ENCODE results near the gene SMYD3.
A peak's percentile ranks its signal among the peaks of the same experiment; 100 is the strongest.

Gene SMYD3

GRCh38 chr1:246462986-246463385 lies 44.1 kb downstream of the SMYD3 start:
- DNase-seq = no peak

DNA sequence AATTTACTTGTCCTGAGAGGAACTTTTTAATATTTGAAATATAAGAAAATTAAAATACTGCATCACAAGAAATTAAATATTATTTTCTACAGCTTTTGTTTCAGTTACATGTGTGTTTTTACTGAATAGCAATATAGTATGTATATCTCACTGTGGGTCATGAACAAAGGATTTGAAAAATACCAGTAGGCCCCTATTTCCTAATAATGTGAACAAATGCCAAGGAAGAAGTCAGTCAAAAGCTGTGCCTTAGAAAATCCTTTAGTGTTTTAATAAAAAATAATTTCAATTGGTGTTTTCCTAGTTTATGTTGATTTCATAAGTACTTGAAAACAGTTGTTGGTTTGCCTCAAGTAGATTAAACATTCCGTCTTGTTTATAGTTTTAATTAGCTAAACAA lies 46.7 kb downstream of the SMYD3 start:
- no peak for DNase-seq

DNA sequence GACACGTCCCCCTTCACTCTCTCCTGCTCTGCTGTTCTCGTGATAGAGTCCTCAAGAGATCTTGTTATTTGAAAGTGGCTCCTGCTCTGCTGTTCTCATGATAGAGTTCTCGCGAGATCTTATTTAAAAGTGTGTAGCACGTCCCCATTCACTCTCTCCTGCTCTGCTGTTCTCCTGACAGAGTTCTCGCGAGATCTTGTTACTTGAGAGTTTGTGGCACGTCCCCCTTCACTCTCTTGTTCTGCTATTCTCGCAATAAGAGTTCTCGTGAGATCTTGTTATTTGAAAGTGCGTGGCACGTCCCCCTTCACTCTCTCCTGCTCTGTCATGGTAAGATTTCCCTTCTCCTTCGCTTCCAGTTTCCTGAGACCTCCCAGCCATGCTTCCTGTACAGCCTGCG lies 47.9 kb downstream of the SMYD3 start:
- DNase-seq = no peak

DNA sequence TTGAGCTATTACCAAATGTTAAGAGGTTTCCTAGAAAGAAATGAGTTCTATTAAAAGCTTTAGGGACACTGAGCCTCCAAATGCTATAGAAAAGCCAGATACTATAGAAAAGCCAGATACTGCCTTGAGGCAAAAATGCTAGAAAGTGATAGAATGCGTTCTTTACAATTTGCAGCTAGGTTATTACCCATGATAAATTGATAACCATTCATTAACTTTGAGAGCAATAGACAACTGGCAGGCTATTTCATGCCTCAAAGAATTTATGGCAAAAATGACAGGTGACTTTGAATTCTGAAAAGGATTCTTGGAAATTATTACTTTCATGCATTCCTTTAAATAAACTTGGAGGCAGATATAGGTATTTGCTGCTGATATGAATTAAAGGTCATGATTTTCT lies 51.6 kb downstream of the SMYD3 start:
- DNase-seq = no peak

DNA sequence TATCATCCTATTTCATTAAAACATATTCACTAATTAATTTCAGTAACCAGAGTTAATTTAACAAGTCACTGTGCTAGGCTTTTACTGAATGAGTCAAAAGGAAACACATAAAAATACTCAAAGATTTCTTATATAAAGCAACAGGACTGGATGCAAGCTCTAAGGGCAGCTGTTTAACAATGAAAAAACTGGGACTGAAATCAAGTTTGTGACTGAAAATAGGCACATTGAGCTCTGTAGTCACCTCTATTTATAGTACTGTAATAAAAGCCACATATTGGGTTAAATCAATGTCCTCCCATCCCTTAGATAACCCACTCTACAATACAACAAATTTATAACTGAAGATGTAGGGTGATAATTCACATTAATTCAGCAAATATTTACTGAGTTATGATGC lies 52.4 kb downstream of the SMYD3 start:
- DNase-seq = no peak

GRCh38 chr1:246450611-246451251 lies 56.3 kb downstream of the SMYD3 start:
- DNase-seq = peak; percentile 43

- DNase-seq = no peak
Observed at GRCh38 chr1:246448373-246448772, 58.7 kb downstream of the SMYD3 start.

DNA sequence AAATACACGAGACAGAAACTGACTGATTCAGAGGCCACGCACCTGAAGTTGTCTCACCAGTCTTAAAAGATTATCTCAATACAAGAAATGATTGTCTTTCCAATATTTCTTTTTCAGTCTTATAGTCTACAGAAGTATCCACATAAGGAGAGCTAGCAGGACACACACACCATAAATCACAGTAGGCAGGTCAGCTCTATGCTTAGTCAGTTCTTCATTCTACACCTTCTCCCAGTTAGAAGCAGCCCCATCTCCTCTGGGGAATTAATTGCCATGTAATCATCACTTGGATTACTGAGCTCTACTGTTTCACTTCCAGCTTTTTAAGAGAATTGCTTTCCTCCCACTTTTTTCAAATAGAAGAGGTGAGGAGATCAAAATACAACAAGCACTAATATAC lies 59.6 kb downstream of the SMYD3 start:
- DNase-seq = no peak

GRCh38 chr1:246445503-246445902 lies 61.6 kb downstream of the SMYD3 start:
- no peak for DNase-seq

- DNase-seq = no peak
Observed at GRCh38 chr1:246444617-246445016, 62.5 kb downstream of the SMYD3 start.

DNA sequence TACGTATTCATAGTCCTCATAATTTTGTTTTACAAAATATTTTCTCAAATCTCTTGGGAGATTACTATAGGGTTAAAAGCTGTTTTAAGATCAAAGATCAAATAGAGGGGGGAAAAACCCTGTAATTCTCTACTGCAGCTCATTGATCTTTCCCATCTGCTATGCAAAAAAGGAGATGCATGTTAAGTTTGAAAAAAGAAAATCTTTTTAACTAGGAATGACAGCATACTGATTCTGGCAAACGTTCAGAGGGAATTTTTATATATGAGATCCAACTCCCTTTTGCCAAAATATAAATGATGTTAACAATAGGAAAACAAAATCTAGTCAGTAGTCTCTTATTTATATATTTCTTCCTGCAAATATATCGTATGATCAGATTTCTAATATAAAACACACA lies 69.1 kb downstream of the SMYD3 start:
- no peak for DNase-seq

DNA sequence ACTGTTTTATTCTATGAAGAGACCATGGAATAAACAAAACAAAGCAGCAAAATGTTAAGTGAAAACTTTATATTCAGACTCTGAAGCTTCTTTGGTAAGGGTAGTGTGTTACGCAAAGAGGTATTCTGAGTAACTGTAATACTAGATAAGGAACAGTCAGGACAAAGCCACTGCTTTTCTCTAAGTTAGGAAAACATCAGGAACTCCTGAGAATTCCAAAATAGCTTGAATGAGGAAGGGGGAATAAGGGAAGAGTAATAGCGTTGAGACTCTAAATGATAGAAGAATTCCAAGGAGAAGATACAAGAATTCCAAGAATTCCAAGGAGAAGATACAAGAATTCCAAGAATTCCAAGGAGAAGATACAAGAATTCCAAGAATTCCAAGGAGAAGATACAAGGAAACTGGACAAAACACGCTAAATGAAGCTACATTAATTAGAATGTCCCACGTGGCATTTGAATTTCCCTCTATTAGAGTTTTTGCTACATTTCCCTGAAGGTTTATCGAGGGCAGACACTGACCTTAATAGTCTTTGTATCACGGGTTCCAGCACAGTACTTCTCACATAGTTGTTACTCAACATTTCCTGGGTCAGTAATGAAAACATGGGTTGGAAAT lies 71.5 kb downstream of the SMYD3 start:
- DNase-seq = no peak

- no peak for DNase-seq
Observed at GRCh38 chr1:246434335-246434734, 72.7 kb downstream of the SMYD3 start.

DNA sequence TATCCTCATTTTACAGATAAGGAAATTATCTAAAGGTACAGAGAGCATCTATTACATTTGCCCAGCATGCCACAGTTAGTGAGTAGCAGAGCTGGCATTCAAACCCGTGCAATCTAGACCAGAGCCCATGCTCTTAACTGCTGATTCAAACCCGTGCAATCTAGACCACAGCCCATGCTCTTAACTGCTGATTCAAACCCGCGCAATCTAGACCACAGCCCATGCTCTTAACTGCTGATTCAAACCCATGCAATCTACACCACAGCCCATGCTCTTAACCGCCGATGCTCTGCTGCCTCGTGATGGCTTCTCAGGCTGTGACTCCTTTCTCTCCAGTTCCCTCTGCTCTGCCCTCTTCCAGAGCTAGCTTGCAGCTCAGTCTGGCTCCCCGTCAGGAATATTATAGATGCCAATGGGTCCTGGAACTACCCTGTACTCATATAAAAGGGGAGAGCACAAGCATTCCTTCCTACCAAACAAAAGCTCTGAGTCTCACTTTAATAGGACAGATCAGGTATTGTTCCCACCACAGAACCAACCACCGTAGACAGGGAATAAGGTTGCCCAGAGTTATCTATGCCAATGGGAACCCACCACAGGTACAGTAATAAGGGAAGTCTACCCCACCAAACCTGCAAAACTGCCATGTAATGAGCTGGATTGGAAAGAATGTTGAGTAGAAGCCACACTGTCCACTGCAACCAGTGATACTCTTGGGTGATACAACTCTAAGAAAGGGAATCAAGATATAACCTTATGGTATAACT lies 78.4 kb downstream of the SMYD3 start:
- DNase-seq = no peak

DNA sequence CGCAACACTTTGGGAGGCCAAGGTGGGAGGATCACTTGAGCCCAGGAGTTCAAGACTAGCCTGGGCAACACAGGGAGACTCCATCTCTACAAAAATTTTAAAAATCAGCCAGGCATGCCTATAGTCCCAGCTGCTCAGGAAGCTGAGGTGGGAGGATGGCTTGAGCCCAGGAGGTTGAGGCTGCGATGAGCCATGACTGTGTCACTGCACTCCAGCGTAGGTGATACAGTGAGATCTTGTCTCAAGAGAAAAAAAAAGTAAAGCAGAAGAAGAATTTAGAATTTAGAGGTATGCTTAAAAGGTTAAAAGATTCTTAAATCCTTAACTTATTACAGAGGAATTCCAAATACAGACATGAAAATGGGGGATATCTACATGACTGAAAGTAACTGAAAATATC lies 79.5 kb downstream of the SMYD3 start:
- no peak for DNase-seq

GRCh38 chr1:246425895-246426294 lies 81.2 kb downstream of the SMYD3 start:
- DNase-seq = no peak

DNA sequence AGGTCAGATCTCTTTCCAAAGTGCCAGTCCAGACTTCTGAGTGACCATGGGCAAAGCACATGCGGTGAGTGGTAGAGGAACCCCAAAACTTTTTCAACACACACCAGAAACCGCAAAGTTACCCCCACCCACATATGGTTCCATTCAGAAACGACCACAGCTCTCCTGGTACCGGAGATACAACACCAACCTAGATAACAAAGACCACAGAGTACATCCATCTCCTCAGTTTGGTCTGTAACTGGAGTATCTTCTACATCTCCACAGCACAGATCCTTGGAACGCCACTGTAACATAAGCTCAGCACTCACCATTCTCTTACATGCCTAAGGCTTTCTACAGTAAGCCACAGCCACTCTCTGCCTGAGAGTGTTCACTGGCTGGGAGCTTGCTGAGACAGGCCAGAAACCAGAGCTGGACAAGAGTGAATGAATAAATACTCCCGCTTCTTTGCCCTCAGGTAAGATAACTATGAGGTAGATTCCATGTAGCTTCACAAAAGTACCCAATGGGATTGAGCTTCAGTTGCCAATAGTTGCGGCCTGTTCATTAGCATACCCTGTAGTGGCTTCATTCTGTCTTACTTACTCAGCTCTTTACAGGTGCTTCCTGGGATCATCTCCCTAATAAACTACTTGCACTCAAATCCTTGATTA lies 81.8 kb downstream of the SMYD3 start:
- no peak for DNase-seq

DNA sequence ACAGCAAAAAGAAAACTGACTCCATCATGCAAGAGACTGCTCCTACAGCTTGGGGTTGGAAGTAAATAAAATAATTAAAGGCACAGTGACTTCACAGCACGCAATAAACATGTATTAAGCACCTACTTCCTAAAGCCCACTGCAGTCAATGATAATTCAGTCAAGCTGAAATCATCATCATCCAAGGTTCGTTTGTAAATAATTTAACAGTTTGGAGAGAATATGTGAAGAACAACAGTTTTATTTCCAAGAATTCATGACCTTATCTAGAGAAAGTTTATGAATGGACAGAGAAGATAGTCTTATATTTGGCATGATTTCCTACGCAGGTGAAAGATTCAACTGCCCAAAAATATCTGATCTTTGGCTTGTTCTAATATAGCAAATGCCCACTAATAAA lies 86.8 kb downstream of the SMYD3 start:
- DNase-seq = no peak

DNA sequence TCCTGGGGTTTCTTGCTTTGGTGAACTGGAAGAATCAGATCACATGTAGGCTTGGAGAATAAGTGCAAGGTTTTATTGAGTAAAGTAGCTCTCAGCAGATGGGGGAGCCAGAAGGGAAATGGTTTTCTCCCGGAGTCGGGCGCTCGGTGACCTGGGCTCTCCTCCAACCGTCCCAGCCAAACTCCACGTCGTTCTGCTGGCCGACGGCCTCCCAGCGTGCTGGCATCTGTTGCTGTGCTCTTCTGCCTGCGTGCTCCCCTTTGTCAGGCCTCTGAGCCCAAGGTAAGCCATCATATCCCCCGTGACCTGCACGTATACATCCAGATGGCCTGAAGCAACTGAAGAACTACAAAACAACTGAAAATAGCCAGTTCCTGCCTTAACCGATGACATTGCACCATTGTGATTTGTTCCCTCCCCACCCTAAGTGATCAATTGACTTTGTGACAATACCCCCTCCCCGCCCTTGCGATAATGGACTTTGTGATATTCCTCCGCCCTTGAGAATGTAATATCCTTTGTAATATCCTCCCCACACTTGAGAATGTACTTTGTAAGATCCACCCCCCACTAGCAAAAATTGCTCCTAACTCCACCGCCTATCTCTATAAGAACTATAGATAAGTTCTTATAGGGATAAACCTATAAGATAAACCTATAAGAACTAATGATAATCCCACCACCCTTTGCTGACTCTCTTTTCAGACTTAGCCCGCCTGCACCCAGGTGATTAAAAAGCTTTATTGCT lies 88.3 kb downstream of the SMYD3 start:
- DNase-seq = no peak

- DNase-seq = no peak
Observed at GRCh38 chr1:246417813-246418564, 89.1 kb downstream of the SMYD3 start.

DNA sequence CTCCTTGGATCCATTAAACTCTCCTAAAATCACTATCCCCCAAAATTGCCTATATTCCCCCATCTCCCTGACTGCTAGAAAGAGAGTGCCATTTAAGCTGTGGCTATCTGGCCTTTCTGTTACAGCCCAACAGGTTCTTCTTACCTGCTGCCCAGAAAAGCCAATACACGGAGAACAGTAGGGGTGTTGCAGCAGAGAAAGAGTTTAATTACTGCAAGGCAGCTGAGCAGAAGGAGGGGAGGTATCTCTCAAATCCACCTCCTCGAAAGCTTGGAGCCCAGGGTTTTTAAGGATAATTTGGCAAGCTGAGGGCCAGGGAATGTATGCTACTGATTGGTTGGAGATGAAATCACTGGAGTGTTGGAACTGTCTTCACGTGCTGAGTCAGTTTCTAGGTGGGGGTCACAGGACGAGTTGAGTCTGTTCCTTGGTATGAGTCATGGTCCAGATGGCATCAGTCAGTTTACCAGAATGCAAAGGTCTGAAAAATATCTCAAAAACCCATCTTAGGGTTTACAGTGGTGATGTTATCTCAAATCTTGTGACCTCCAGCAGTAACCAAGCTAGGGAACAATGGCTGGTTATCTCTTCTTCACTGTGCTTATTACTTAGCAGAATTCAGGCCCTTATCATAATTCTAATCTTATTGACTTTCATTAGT lies 89.8 kb downstream of the SMYD3 start:
- DNase-seq = no peak

GRCh38 chr1:246416261-246416660 lies 90.8 kb downstream of the SMYD3 start:
- no peak for DNase-seq
